ENCODE data around the gene CPLX4.
"Not testable (repeated sequence)": the region's sequence is repeated elsewhere in the genome, so short reads cannot be mapped to it uniquely, and the experiment has no call there.

Gene CPLX4

DNA sequence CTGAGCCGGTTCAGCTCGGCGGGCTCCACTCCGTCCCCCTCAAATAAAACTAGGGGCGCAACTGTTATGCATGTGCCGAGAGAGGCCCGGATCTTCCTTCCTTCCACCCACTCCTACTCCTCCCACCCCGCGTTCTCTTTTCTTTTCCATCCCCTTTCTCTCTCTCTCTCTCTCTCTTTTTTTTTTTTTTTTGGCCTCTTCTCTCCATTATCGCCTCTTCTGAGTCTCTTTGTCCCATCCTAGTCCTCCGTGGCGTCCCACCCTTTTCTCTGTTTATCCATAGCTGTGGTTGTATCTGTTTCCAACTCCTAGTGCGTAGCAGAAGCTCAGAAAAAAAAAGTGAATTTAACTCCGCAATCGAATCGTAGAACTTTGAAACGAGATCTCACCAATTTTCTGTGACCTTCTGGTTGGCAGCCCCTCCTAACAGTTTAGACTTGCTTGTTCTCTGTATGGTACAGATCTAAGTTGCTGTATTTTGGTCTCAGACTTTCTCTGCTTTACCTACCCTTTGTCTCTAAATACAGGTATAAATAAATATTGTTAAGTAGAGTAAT lies 48.8 kb downstream of the CPLX4 start:
- DNase-seq (ENCODE audit: low spot score), result no peak

GRCh38 chr18:59268721-59269562 lies 49.5 kb downstream of the CPLX4 start:
- DNase-seq (ENCODE audit: low spot score), result no peak

GRCh38 chr18:59268127-59268720 lies 50.2 kb downstream of the CPLX4 start:
- DNase-seq (ENCODE audit: low spot score), result no peak

DNA sequence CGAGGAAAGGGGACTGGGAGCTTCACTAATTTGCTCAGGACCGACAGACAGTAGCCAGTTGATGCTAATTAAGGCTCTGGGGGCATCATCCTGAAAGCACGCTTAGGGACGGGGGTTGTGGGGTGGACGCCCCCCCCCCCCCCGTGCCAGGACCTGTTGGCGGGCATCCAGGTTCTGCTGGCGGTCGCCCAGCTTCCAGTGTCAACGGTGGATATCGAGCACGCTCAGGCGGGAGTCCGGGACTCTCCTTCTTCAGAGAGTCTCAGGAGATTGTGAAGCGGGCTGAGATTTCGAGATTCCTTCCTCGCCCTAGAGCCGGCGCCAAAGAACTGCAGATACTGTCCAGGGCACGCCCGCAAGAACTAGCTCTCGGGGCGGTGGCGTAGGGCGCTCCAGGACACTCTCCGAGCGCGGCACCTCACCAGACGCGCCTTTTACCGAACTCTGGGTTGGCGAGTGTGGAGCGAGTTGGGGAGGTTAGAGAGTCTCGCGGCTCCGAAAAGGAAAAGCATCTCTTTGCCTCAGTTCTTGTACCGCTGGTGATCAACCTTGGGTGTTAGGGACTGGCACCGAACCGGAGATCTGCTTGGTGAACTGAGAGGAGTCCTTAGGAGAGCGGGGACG lies 50.8 kb downstream of the CPLX4 start:
- no peak for DNase-seq (ENCODE audit: low spot score)

GRCh38 chr18:59266886-59267502 lies 51.5 kb downstream of the CPLX4 start:
- no peak for DNase-seq (ENCODE audit: low spot score)

- no peak for DNase-seq (ENCODE audit: low spot score)
These were observed 52.0 kb downstream of the CPLX4 start for GRCh38 chr18:59266459-59266858.

DNA sequence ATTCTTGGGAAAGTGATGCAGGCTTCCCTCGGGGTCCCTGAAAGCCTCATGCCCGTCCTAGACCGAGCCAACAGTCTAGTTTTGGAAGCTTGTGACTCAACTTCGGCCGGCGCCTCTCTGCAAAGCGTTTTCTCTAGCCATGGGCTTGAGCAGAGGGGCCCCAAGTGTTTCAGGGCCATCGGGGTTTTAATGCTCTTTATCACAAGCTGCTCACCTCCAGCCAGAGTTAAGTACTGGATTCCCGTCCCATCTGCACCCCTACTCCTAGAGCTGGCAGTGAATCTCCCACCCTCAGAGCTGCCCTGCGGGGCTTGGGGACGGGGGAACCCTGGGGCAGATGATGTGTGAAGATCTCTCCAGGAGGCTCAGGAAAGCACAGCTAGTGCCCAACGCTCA lies 52.5 kb downstream of the CPLX4 start:
- no peak for DNase-seq (ENCODE audit: low spot score)

DNA sequence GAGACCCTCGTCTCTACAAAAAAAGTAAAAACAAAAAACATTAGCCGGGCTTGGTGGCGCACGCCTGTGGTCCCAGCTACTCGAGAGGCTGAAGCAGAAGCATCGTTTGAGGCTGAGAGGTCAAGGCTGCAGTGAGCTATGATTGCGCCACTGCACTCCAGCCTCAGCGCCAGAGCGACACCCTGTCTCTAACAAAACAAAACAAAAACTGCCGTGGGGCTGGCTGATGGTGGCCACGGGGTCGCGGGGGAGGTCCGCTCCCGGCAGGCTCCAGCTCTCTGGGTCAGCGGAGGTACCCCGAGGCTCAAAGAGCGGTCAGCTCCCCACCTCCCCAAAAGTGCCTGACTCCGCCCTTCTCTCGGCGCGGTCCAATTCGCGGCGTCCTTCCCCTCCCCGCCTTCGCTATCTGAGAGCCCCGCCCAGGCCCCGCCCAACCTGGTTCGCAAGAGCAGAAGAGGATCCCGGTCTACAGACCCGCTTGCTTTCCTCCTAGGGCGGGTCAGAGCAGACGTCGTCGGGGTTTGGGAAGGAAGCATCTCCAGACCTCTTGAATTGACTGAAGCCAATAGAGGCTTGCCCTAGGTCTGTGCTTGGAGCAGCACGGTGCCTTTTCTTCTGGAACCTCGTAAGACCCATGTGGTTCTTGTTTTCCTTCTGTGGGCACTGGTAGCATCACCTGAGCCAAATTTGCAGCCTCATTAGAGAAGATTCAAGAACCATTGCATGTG lies 53.0 kb downstream of the CPLX4 start:
- DNase-seq (ENCODE audit: low spot score), result no peak

DNA sequence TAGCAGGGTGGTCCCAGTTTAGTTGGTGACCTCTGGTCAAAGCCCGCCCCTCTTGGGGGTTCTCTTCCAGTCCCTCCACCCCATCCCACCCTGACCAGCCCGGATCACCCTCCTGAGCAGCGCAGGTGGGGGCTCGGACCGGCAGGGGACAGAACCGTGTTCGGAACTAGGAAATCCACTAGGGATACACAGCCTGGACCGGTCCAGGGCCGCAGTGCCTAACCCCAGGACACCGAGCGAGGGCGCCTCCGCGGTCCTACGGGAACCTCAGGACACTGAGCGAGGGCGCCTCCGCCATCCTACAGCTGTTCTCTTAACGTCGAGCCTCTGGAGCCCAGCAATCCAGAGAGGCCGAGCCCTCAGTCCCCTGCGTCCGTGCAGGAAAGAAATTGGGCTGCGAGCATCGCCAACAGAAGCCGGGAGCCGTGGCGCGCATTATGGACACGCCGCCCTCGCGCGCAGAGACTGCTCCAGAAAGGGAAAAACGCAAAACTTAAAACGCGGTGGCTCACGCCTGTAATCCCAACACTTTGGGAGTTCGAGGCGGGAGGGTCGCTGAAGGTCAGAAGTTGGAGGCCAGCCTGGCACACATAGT lies 53.7 kb downstream of the CPLX4 start:
- no peak for DNase-seq (ENCODE audit: low spot score)

- DNase-seq (ENCODE audit: low spot score), result no peak
These were observed 54.3 kb downstream of the CPLX4 start for GRCh38 chr18:59264121-59264571.

- no peak for DNase-seq (ENCODE audit: low spot score)
These were observed 54.8 kb downstream of the CPLX4 start for GRCh38 chr18:59263661-59264060.

DNA sequence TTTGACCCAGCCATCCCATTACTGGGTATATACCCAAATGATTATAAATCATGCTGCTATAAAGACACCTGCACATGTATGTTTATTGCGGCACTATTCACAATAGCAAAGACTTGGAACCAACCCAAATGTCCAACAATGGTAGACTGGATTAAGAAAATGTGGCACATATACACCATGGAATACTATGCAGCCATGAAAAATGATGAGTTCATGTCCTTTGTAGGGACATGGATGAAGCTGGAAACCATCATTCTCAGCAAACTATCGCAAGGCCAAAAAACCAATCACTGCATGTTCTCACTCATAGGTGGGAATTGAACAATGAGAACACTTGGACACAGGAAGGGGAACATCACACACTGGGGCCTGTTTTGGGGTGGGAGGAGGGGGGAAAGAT lies 56.2 kb downstream of the CPLX4 start:
- DNase-seq (ENCODE audit: low spot score), result not testable (repeated sequence)

DNA sequence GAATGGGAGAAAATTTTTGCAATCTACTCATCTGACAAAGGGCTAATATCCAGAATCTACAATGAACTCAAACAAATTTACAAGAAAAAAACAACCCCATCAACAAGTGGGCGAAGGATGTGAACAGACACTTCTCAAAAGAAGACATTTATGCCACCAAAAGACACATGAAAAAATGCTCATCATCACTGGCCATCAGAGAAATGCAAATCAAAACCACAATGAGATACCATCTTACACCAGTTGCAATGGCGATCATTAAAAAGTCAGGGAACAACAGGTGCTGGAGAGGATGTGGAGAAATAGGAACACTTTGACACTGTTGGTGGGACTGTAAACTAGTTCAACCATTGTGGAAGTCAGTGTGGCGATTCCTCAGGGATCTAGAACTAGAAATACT lies 56.6 kb downstream of the CPLX4 start:
- not testable (repeated sequence) for DNase-seq (ENCODE audit: low spot score)

GRCh38 chr18:59255491-59255890 lies 63.0 kb downstream of the CPLX4 start:
- DNase-seq (ENCODE audit: low spot score), result not testable (repeated sequence)

GRCh38 chr18:59249199-59249774 lies 69.2 kb downstream of the CPLX4 start:
- peak; percentile 78 for DNase-seq (ENCODE audit: low spot score)

- no peak for DNase-seq (ENCODE audit: low spot score)
These were observed 71.7 kb downstream of the CPLX4 start for GRCh38 chr18:59246796-59247195.
